ENCODE data around the gene SRRM5. TPM values are rescaled to one million over a fixed set of nuclear protein-coding genes. Genes with fewer than 3 reads are reported as not detected.

SRRM5 gene
- total RNA-seq, 1 experiment from 2014 or later, result 1.0 TPM

- ChIA-PET CTCF (interaction anchor here (0.5 kb wide), 1 partner anchor 118 kb away, joined by 4 read pairs; no protein-coding TSS in a partner anchor), POLR2A (no interaction called here)
- no peaks in the 10 kb centered on the region for H3K4me1 Mint-ChIP-seq (ENCODE audit: low read depth, unreplicated experiment)
- H3K36me3 ChIP-seq (ENCODE audit: control insufficient read depth, insufficient read depth, low read length), result no peaks in the 10 kb centered on the region
- intact Hi-C loops (cut with micrococcal nuclease; ENCODE audit: unreplicated experiment), result no loop called here
- H3K27ac Mint-ChIP-seq (ENCODE audit: unreplicated experiment), result no peak overlapping the region
- peaks cover 10% of the 10 kb centered on the region for H3K27me3 Mint-ChIP-seq (ENCODE audit: insufficient read depth, unreplicated experiment)
- H3K36me3 Mint-ChIP-seq (ENCODE audit: insufficient read depth, unreplicated experiment), result peaks cover 4% of the 10 kb centered on the region
- no peaks in the 10 kb centered on the region for H3K9me3 ChIP-seq
- no peak overlapping the region for H3K4me3 ChIP-seq (ENCODE audit: low read depth, low read length)
- TF ChIP-seq CTCF (IDR thresholded peaks at IDR 0.05; ENCODE audit: insufficient read depth in 1 of 2, low read depth in 1 of 2, low read length in 1 of 2, severe bottlenecking in 1 of 2, unreplicated experiment in 1 of 2), result no peak
- H3K4me3 Mint-ChIP-seq (ENCODE audit: unreplicated experiment), result no peak overlapping the region
- BruUV-seq (replicated peaks), result no TSS peak
- no peaks in the 10 kb centered on the region for H3K27me3 ChIP-seq (replicated peaks; ENCODE audit: control insufficient read depth, insufficient read depth, low read length)
- no peaks in the 10 kb centered on the region for H3K9me3 Mint-ChIP-seq (ENCODE audit: unreplicated experiment)
- DNase-seq, result no peak
- no peaks in the 10 kb centered on the region for H3K4me1 ChIP-seq
These were observed 30.4 kb upstream of the SRRM5 start for GRCh38 chr19:43581467-43581866.

GRCh38 chr19:43582495-43582894 lies 29.4 kb upstream of the SRRM5 start:
- Mint-ChIP-seq H3K27ac (ENCODE audit: unreplicated experiment) (no peak overlapping the region), H3K4me1 (ENCODE audit: low read depth, unreplicated experiment) (no peaks in the 10 kb centered on the region), H3K36me3 (ENCODE audit: insufficient read depth, unreplicated experiment) (peaks cover 4% of the 10 kb centered on the region), H3K4me3 (ENCODE audit: unreplicated experiment) (no peak overlapping the region), H3K27me3 (ENCODE audit: insufficient read depth, unreplicated experiment) (peaks cover 7% of the 10 kb centered on the region), H3K9me3 (ENCODE audit: unreplicated experiment) (no peaks in the 10 kb centered on the region)
- ChIA-PET CTCF (no interaction called here), POLR2A (no interaction called here)
- no peak for DNase-seq
- H3K4me1 ChIP-seq, result no peaks in the 10 kb centered on the region
- no TSS peak for BruUV-seq (replicated peaks)
- H3K9me3 ChIP-seq, result no peaks in the 10 kb centered on the region
- H3K36me3 ChIP-seq (ENCODE audit: control insufficient read depth, insufficient read depth, low read length), result no peaks in the 10 kb centered on the region
- intact Hi-C loops (cut with micrococcal nuclease; ENCODE audit: unreplicated experiment), result no loop called here
- no peak for TF ChIP-seq CTCF (IDR thresholded peaks at IDR 0.05; ENCODE audit: insufficient read depth in 1 of 2, low read depth in 1 of 2, low read length in 1 of 2, severe bottlenecking in 1 of 2, unreplicated experiment in 1 of 2)
- H3K27me3 ChIP-seq (replicated peaks; ENCODE audit: control insufficient read depth, insufficient read depth, low read length), result no peaks in the 10 kb centered on the region; the same call in 1 of the 2 replicates
- no peak overlapping the region for H3K4me3 ChIP-seq (ENCODE audit: low read depth, low read length)

DNA sequence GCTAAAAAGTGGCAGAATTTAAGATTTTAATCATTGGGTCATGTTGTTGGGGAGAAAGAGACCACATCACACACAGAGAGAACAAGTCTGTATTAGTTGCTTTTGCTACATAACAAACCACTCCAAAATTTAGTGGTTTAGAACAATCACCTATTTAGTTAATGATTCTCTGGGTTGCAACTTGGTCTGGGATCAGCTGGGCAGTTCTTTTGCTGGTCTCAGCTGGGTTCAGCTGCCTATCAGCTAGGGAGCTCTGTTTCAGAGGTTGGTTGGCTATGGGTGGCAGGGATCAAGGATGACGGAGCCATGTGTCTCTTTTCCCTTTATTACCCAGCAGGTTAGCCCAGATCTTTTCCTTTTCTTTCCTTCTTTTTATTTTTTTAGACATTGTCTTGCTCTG lies 27.4 kb upstream of the SRRM5 start:
- ChIA-PET POLR2A (interaction anchor here (0.6 kb wide), 1 partner anchor 12 kb away, joined by 3 read pairs; the partner anchor contains the start of genes IRGQ and ZNF576), CTCF (interaction anchor here (0.6 to 1.4 kb wide), 2 partner anchors 10 to 66 kb away, joined by 7 to 8 read pairs; no protein-coding TSS in a partner anchor)
- Histone ChIP-seq H3K9me3 (no peaks in the 10 kb centered on the region), H3K36me3 (ENCODE audit: control insufficient read depth, insufficient read depth, low read length) (no peaks in the 10 kb centered on the region), H3K4me1 (no peaks in the 10 kb centered on the region), H3K4me3 (ENCODE audit: low read depth, low read length) (no peak overlapping the region), H3K27me3 (replicated peaks; ENCODE audit: control insufficient read depth, insufficient read depth, low read length) (no peaks in the 10 kb centered on the region; the same call in 1 of the 2 replicates)
- intact Hi-C loops (cut with micrococcal nuclease; ENCODE audit: unreplicated experiment), result no loop called here
- BruUV-seq (replicated peaks), result no TSS peak
- TF ChIP-seq CTCF (IDR thresholded peaks at IDR 0.05; ENCODE audit: insufficient read depth in 1 of 2, low read depth in 1 of 2, low read length in 1 of 2, severe bottlenecking in 1 of 2, unreplicated experiment in 1 of 2), result no peak
- Mint-ChIP-seq H3K36me3 (ENCODE audit: insufficient read depth, unreplicated experiment) (peaks cover 4% of the 10 kb centered on the region), H3K27ac (ENCODE audit: unreplicated experiment) (no peak overlapping the region), H3K4me1 (ENCODE audit: low read depth, unreplicated experiment) (no peaks in the 10 kb centered on the region), H3K9me3 (ENCODE audit: unreplicated experiment) (no peaks in the 10 kb centered on the region), H3K4me3 (ENCODE audit: unreplicated experiment) (no peak overlapping the region), H3K27me3 (ENCODE audit: insufficient read depth, unreplicated experiment) (no peaks in the 10 kb centered on the region)
- DNase-seq, result no peak

All from Caco-2 (cell line).